ENCODE measurements around the gene TRIM66.
"Not testable (repeated sequence)": the region's sequence is repeated elsewhere in the genome, so short reads cannot be mapped to it uniquely, and the experiment has no call there.

Gene TRIM66

DNA sequence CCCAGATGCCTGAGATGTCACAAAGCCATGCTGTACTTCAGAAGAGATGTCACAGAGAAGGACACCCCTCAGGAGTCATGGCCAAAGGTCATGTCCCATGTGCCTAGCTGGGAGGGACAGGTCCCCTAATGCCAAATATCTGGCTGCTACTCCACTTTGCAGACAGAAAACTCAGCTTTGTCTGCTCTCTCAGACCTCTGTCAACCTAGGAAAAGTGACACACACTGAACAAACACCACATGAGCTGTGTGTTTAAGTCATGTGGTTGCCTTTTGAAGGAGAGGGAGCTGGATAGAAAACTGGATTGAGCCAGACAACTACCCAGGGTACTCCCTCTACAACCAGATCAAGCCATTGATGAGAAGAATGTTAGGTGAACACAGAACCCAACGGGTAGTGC, 3.5 kb downstream of the TRIM66 start:
- no peaks in the 10 kb centered on the region for H3K27me3 ChIP-seq (ENCODE audit: control insufficient read depth in 1 of 2, insufficient read depth in 2 of 2, low read length in 2 of 2)

GRCh38 chr11:8676458-8676857, 6.0 kb downstream of the TRIM66 start:
- no peak overlapping the region for H3K4me3 ChIP-seq (ENCODE audit: low read length in 2 of 2)
- no peaks in the 10 kb centered on the region for H3K27me3 ChIP-seq (ENCODE audit: control insufficient read depth in 1 of 2, insufficient read depth in 2 of 2, low read length in 2 of 2)
- no peaks in the 10 kb centered on the region for H3K9me3 ChIP-seq (ENCODE audit: control insufficient read depth in 2 of 2, low read length in 2 of 2)
- peaks cover 8 to 9% of the 10 kb centered on the region in 2 donors for H3K36me3 ChIP-seq (ENCODE audit: control insufficient read depth in 2 of 2, insufficient read depth in 2 of 2, low read length in 2 of 2)
- H3K9ac ChIP-seq (ENCODE audit: low read length in 2 of 2) = no peak overlapping the region
- no peak overlapping the region for H3K27ac ChIP-seq (ENCODE audit: low read length)
- peaks cover 10% of the 10 kb centered on the region for H3K4me1 ChIP-seq (ENCODE audit: control insufficient read depth, insufficient read depth, low read length)

More for the DNA sequence above, 3.5 kb downstream of the TRIM66 start:
- Histone ChIP-seq H3K27ac (ENCODE audit: low read length) (no peak overlapping the region), H3K9ac (ENCODE audit: low read length in 2 of 2) (no peak overlapping the region), H3K4me3 (ENCODE audit: low read length in 2 of 2) (no peak overlapping the region), H3K4me1 (ENCODE audit: control insufficient read depth, insufficient read depth, low read length) (peaks cover 23% of the 10 kb centered on the region), H3K36me3 (ENCODE audit: control insufficient read depth in 2 of 2, insufficient read depth in 2 of 2, low read length in 2 of 2) (peaks cover 10% of the 10 kb centered on the region in 2 donors), H3K9me3 (ENCODE audit: control insufficient read depth in 2 of 2, low read length in 2 of 2) (no peaks in the 10 kb centered on the region)

DNA sequence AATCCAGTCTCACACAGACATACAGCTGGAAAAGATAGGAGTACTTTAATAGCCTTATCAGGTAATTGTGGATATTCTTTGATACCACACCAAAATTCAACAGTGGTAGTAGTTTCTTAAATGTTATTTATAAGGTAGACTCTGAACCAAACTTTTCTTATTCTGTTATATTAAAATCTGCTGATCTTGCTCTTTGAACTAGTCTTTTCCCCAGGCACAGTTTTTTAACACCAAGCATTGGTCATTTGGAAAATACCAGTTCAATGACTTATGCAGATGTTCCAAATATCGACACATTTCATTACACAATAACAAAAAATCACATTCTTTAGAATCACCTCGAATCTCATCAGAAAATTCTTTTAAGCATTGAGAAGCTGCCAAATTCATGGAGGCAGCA, 7.6 kb downstream of the TRIM66 start:
- no peak overlapping the region for H3K27ac ChIP-seq (ENCODE audit: low read length)
- peaks cover 6 to 8% of the 10 kb centered on the region in 2 donors for H3K36me3 ChIP-seq (ENCODE audit: control insufficient read depth in 2 of 2, insufficient read depth in 2 of 2, low read length in 2 of 2)
- no peak overlapping the region for H3K9ac ChIP-seq (ENCODE audit: low read length in 2 of 2)
- H3K27me3 ChIP-seq (ENCODE audit: control insufficient read depth in 1 of 2, insufficient read depth in 2 of 2, low read length in 2 of 2) = no peaks in the 10 kb centered on the region
- H3K4me3 ChIP-seq (ENCODE audit: low read length in 2 of 2) = no peak overlapping the region
- H3K9me3 ChIP-seq (ENCODE audit: control insufficient read depth in 2 of 2, low read length in 2 of 2) = no peaks in the 10 kb centered on the region
- peaks cover 12% of the 10 kb centered on the region for H3K4me1 ChIP-seq (ENCODE audit: control insufficient read depth, insufficient read depth, low read length)

DNA sequence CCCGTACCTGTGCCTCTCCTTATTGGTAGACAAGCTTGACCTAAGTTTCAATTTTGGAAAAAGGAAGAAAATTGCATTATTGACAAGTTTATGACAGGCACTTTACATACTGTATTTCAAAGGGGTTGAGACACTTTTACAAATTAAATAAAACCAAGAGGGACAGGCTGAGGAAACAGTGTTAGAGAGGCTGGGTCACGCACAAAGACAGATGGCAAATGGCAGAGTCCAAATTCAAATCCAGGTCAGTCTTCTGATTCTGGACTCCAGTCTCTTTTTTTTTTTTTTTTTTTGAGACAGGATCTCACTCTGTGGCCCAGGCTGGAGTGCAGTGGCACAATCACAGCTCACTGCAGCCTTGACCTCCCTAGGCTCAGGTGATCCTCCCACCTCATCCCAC, 10.1 kb downstream of the TRIM66 start:
- Histone ChIP-seq H3K27ac (ENCODE audit: low read length) (peak overlapping the region; percentile 86), H3K9me3 (ENCODE audit: control insufficient read depth in 2 of 2, low read length in 2 of 2) (no peaks in the 10 kb centered on the region), H3K4me3 (ENCODE audit: low read length in 2 of 2) (no peak overlapping the region), H3K4me1 (ENCODE audit: control insufficient read depth, insufficient read depth, low read length) (peaks cover 12% of the 10 kb centered on the region), H3K27me3 (ENCODE audit: control insufficient read depth in 1 of 2, insufficient read depth in 2 of 2, low read length in 2 of 2) (no peaks in the 10 kb centered on the region), H3K36me3 (ENCODE audit: control insufficient read depth in 2 of 2, insufficient read depth in 2 of 2, low read length in 2 of 2) (no peaks in the 10 kb centered on the region), H3K9ac (ENCODE audit: low read length in 2 of 2) (no peak overlapping the region)

DNA sequence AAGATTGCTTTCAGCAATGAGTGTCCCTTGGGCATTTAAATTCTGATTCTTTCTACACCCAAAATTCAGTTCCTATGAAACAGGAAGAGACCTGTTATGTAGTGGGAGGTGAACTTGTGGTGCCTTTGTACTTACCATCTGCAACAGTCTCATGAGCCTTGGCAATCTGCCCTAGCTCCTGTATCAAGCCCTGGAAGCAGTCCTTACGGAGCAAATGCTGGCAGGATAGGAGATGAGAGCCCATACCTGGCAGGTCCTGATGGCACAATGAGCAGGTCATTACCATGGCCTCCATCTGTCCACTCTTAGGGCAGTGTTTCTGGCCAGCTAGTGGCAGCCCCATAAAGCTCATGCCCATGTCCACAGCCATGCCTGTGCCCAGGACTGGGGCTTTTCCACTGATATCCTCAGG, 10.8 kb downstream of the TRIM66 start:
- Histone ChIP-seq H3K4me1 (ENCODE audit: control insufficient read depth, insufficient read depth, low read length) (peaks cover 12% of the 10 kb centered on the region), H3K9ac (ENCODE audit: low read length in 2 of 2) (peak overlapping the region in 1 of 2 donors; percentile 55), H3K9me3 (ENCODE audit: control insufficient read depth in 2 of 2, low read length in 2 of 2) (no peaks in the 10 kb centered on the region), H3K36me3 (ENCODE audit: control insufficient read depth in 2 of 2, insufficient read depth in 2 of 2, low read length in 2 of 2) (no peaks in the 10 kb centered on the region), H3K27me3 (ENCODE audit: control insufficient read depth in 1 of 2, insufficient read depth in 2 of 2, low read length in 2 of 2) (no peaks in the 10 kb centered on the region), H3K27ac (ENCODE audit: low read length) (peak overlapping the region; percentile 86), H3K4me3 (ENCODE audit: low read length in 2 of 2) (peak overlapping the region in 1 of 2 donors; percentile 58)

DNA sequence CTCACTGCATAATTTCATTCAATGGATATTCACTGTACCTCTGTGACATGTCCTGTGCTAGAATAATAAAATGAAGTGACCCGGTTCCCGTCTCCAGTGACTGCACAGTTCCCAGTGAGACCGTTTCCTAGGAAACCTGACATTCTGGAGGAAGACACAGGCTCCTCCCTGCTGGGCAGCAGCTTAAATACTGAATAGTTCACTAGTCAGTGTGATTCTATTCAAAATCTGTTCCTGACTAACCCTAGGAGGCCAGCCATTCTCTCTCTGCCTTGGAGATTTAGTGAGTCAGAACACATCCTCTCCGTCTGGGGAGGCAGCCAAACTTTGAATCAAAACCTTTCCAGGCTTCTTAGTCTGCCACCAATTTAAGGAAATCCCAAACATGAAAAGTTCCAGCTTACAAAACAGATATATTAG, 11.3 kb downstream of the TRIM66 start:
- no peak overlapping the region for H3K4me3 ChIP-seq (ENCODE audit: low read length in 2 of 2)
- no peaks in the 10 kb centered on the region for H3K27me3 ChIP-seq (ENCODE audit: control insufficient read depth in 1 of 2, insufficient read depth in 2 of 2, low read length in 2 of 2)
- H3K4me1 ChIP-seq (ENCODE audit: control insufficient read depth, insufficient read depth, low read length) = peaks cover 12% of the 10 kb centered on the region
- H3K9ac ChIP-seq (ENCODE audit: low read length in 2 of 2) = peak overlapping the region; percentile 49 to 55
- peak overlapping the region; percentile 86 for H3K27ac ChIP-seq (ENCODE audit: low read length)
- no peaks in the 10 kb centered on the region for H3K9me3 ChIP-seq (ENCODE audit: control insufficient read depth in 2 of 2, low read length in 2 of 2)
- H3K36me3 ChIP-seq (ENCODE audit: control insufficient read depth in 2 of 2, insufficient read depth in 2 of 2, low read length in 2 of 2) = no peaks in the 10 kb centered on the region

GRCh38 chr11:8670081-8670480, 12.4 kb downstream of the TRIM66 start:
- peaks cover 12% of the 10 kb centered on the region for H3K4me1 ChIP-seq (ENCODE audit: control insufficient read depth, insufficient read depth, low read length)
- H3K27me3 ChIP-seq (ENCODE audit: control insufficient read depth in 1 of 2, insufficient read depth in 2 of 2, low read length in 2 of 2); H3K9me3 ChIP-seq (ENCODE audit: control insufficient read depth in 2 of 2, low read length in 2 of 2); H3K4me3 ChIP-seq (ENCODE audit: low read length in 2 of 2); H3K36me3 ChIP-seq (ENCODE audit: control insufficient read depth in 2 of 2, insufficient read depth in 2 of 2, low read length in 2 of 2); H3K27ac ChIP-seq (ENCODE audit: low read length); H3K9ac ChIP-seq (ENCODE audit: low read length in 2 of 2): not testable (repeated sequence)

- Histone ChIP-seq H3K9me3 (ENCODE audit: control insufficient read depth in 2 of 2, low read length in 2 of 2) (no peaks in the 10 kb centered on the region), H3K9ac (ENCODE audit: low read length in 2 of 2) (no peak overlapping the region), H3K36me3 (ENCODE audit: control insufficient read depth in 2 of 2, insufficient read depth in 2 of 2, low read length in 2 of 2) (peaks cover 0 to 4% of the 10 kb centered on the region in 2 donors), H3K4me1 (ENCODE audit: control insufficient read depth, insufficient read depth, low read length) (no peaks in the 10 kb centered on the region), H3K27ac (ENCODE audit: low read length) (no peak overlapping the region), H3K4me3 (ENCODE audit: low read length in 2 of 2) (no peak overlapping the region), H3K27me3 (ENCODE audit: control insufficient read depth in 1 of 2, insufficient read depth in 2 of 2, low read length in 2 of 2) (no peaks in the 10 kb centered on the region)
These were observed 17.2 kb downstream of the TRIM66 start for GRCh38 chr11:8665222-8665621.

GRCh38 chr11:8661001-8661795, 21.3 kb downstream of the TRIM66 start:
- Histone ChIP-seq H3K36me3 (ENCODE audit: control insufficient read depth in 2 of 2, insufficient read depth in 2 of 2, low read length in 2 of 2) (peaks cover 0 to 4% of the 10 kb centered on the region in 2 donors), H3K9me3 (ENCODE audit: control insufficient read depth in 2 of 2, low read length in 2 of 2) (no peaks in the 10 kb centered on the region), H3K27me3 (ENCODE audit: control insufficient read depth in 1 of 2, insufficient read depth in 2 of 2, low read length in 2 of 2) (no peaks in the 10 kb centered on the region), H3K4me1 (ENCODE audit: control insufficient read depth, insufficient read depth, low read length) (peaks cover 5% of the 10 kb centered on the region), H3K27ac (ENCODE audit: low read length) (no peak overlapping the region), H3K4me3 (ENCODE audit: low read length in 2 of 2) (no peak overlapping the region), H3K9ac (ENCODE audit: low read length in 2 of 2) (no peak overlapping the region)

DNA sequence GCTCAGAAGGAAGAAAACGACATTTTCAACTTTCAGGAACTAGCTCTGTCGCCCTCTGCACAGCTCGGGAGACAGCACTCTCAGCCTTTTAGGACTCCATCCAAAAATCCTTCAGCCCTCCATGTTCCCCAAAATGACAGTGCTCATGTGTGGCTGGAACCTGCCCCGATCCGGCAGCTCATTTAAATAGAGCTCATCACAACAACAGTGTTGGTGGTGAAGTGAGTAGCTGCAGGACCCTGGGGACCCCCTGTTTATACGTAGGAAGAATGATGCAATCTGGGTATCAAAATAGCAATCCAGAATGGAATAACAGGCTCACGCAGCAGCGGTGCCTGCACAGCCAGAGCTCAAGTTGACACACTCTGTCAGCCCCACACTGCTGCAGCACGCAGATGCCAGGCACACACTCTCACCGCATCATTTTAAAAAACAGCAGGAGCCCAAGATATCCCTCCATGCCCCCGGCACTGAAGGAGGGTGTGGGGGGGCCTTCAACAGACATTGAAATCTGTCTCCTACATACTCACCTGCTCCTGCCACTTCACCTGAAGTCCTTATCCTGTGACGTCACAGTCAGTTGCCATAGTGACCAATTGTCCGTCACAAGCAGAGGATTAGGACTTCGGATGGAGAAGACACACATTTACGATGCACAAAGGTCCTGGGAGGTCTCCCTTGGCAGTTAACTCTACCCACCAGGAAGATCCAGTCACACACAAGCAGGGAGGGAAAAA, 24.0 kb downstream of the TRIM66 start:
- Histone ChIP-seq H3K4me3 (ENCODE audit: low read length in 2 of 2) (peak overlapping the region; percentile 9 to 52), H3K9ac (ENCODE audit: low read length in 2 of 2) (no peak overlapping the region), H3K9me3 (ENCODE audit: control insufficient read depth in 2 of 2, low read length in 2 of 2) (no peaks in the 10 kb centered on the region), H3K27ac (ENCODE audit: low read length) (no peak overlapping the region), H3K36me3 (ENCODE audit: control insufficient read depth in 2 of 2, insufficient read depth in 2 of 2, low read length in 2 of 2) (peaks cover 0 to 2% of the 10 kb centered on the region in 2 donors), H3K4me1 (ENCODE audit: control insufficient read depth, insufficient read depth, low read length) (peaks cover 5% of the 10 kb centered on the region), H3K27me3 (ENCODE audit: control insufficient read depth in 1 of 2, insufficient read depth in 2 of 2, low read length in 2 of 2) (no peaks in the 10 kb centered on the region)

GRCh38 chr11:8656291-8656690, 26.2 kb downstream of the TRIM66 start:
- Histone ChIP-seq H3K9ac (ENCODE audit: low read length in 2 of 2) (no peak overlapping the region), H3K27ac (ENCODE audit: low read length) (no peak overlapping the region), H3K36me3 (ENCODE audit: control insufficient read depth in 2 of 2, insufficient read depth in 2 of 2, low read length in 2 of 2) (peaks cover 0 to 2% of the 10 kb centered on the region in 2 donors), H3K4me3 (ENCODE audit: low read length in 2 of 2) (no peak overlapping the region), H3K27me3 (ENCODE audit: control insufficient read depth in 1 of 2, insufficient read depth in 2 of 2, low read length in 2 of 2) (no peaks in the 10 kb centered on the region), H3K4me1 (ENCODE audit: control insufficient read depth, insufficient read depth, low read length) (peaks cover 5% of the 10 kb centered on the region), H3K9me3 (ENCODE audit: control insufficient read depth in 2 of 2, low read length in 2 of 2) (no peaks in the 10 kb centered on the region)
